Hematopoietic multipotent progenitor cell treated with erythropoietin and hydrocortisone succinate and interleukin-3 and kit ligand, for 4 days (in vitro differentiated cells): ENCODE measurements around the gene MBTD1.

Experiments
- DNase-seq: peaks from one replicate; pipeline ENCODE4 v3.0.0-alpha.2; 2015

The MBTD1 gene

DNA sequence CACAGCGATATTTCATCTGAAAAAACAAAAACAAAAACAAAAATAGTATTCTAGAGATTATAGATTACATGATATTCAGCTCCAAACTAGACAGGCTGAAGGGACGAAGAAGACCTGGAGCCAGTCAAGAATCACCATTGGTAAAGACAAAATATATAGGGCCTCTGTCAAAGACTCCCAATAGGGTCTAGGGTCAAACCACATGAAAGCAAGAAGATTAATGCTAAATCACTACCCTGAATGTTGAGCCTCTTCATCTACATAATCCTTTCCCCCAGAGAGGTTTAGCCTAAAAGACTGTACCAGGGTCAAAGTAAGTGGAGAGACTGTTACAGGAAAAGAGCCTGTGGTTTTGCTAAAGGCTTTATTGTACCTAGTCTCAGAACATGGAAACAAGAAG, 117.3 kb downstream of the MBTD1 start:
- DNase-seq = no peak

DNA sequence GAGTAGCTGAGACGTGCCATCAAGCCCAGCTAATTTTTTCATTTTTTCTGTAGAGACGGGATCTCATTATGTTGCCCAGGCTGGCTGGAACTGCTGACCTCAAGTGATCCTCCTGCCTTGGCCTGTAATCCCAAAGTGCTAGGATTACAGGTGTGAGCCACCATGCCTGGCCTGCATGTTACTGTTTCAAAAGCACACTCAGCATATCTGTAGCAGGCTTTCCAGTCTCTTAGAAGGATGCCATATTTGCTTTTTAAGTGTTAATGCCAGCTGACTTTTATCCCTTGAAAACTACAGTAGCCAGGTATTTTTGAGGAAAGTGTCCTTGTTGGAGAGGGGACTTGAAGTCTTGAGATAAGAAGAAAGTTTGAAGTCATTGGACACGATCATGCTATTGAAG, 123.9 kb downstream of the MBTD1 start:
- no peak for DNase-seq

DNA sequence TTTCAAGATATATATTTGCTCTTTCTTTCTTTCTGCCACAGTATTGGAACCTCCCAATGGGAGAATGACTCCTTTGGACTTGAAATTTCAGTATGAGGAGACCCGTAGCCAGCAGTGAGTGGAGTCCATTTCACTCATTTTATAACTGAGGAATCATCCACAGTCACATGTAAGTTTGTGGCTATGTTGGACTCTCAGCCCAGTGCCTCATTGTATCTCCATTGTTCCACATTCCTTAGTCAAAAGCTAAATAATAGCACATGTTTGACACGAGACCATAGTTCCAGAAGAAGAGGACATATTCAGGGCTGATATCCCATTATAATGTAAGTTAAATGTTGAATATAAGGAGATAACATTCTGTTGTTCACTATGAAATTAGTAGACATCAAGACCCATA, 126.5 kb downstream of the MBTD1 start:
- no peak for DNase-seq

GRCh38 chr17:51132964-51133319, 126.9 kb downstream of the MBTD1 start:
- no peak for DNase-seq

GRCh38 chr17:51128076-51128475, 131.8 kb downstream of the MBTD1 start:
- peak; percentile 81 for DNase-seq
